Measurements from ENCODE around the gene CLPTM1L.

CLPTM1L gene

DNA sequence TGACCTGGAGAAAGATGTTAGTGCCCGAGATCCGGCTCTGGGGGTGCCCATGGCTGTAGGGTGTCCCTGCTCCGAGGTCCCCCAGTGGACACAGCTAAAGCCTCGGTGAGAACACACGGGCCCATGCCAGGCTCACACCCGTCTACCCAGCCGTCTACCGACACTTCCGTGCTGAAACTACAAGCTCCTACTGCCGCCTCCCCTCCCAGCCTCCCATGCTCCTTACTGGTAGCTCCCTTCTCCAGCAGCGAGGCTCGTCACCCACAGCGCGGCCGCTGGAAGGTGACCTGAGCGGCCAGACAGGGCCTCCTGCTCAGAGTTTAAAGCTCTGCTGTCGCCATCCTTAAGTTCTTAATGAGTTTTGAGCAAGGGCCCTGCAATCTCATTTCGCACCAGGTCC lies 33.2 kb upstream of the CLPTM1L start:
- Histone ChIP-seq H3K9me3 (ENCODE audit: control insufficient read depth, insufficient read depth, low read depth, low read length) (no peaks in the 10 kb centered on the region), H3K4me3 (ENCODE audit: low read depth, low read length) (no peak overlapping the region), H3K36me3 (ENCODE audit: control insufficient read depth in 2 of 2, insufficient read depth in 1 of 2, low read length in 2 of 2) (no peaks in the 10 kb centered on the region), H3K27ac (ENCODE audit: extremely low read depth, low read depth, low read length) (no peak overlapping the region), H3K4me1 (ENCODE audit: control insufficient read depth, insufficient read depth, low read length) (peaks cover 2% of the 10 kb centered on the region; the same call in 1 of the 2 replicates)
- no peak for TF ChIP-seq HOXA7 (CRISPR knock-in tag; IDR thresholded peaks at IDR 0.05; ENCODE audit: borderline replicate concordance)
- TF ChIP-seq GLIS1 (tag by site-specific recombination; IDR thresholded peaks at IDR 0.05) = no peak
- no peak for TF ChIP-seq GLI2 (tag by site-specific recombination; IDR thresholded peaks at IDR 0.05; ENCODE audit: borderline replicate concordance, low read depth)
- TF ChIP-seq, protein P1, sequence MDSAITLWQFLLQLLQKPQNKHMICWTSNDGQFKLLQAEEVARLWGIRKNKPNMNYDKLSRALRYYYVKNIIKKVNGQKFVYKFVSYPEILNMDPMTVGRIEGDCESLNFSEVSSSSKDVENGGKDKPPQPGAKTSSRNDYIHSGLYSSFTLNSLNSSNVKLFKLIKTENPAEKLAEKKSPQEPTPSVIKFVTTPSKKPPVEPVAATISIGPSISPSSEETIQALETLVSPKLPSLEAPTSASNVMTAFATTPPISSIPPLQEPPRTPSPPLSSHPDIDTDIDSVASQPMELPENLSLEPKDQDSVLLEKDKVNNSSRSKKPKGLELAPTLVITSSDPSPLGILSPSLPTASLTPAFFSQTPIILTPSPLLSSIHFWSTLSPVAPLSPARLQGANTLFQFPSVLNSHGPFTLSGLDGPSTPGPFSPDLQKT (IDR thresholded peaks at IDR 0.05; ENCODE audit: borderline replicate concordance, low read depth, low read length) = no peak
- no peak for TF ChIP-seq ZNF558 (tag by site-specific recombination; IDR thresholded peaks at IDR 0.05)
- TF ChIP-seq ZNF324 (tag by site-specific recombination; IDR thresholded peaks at IDR 0.05) = no peak
- no peak for TF ChIP-seq ZNF335 (tag by site-specific recombination; conservative IDR thresholded peaks at IDR 0.05)
- TF ChIP-seq ZFP3 (tag by site-specific recombination; IDR thresholded peaks at IDR 0.05; ENCODE audit: low read depth) = no peak
- no peak for TF ChIP-seq ZNF549 (tag by site-specific recombination; IDR thresholded peaks at IDR 0.05)
- TF ChIP-seq ZNF302 (tag by site-specific recombination; IDR thresholded peaks at IDR 0.05; ENCODE audit: low read depth) = no peak
- TF ChIP-seq, protein P2, sequence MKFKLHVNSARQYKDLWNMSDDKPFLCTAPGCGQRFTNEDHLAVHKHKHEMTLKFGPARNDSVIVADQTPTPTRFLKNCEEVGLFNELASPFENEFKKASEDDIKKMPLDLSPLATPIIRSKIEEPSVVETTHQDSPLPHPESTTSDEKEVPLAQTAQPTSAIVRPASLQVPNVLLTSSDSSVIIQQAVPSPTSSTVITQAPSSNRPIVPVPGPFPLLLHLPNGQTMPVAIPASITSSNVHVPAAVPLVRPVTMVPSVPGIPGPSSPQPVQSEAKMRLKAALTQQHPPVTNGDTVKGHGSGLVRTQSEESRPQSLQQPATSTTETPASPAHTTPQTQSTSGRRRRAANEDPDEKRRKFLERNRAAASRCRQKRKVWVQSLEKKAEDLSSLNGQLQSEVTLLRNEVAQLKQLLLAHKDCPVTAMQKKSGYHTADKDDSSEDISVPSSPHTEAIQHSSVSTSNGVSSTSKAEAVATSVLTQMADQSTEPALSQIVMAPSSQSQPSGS (tag by site-specific recombination; IDR thresholded peaks at IDR 0.05; ENCODE audit: low read depth) = no peak
- no peak for TF ChIP-seq ZNF184 (tag by site-specific recombination; IDR thresholded peaks at IDR 0.05)
- ChIA-PET CTCF (interaction anchor here (1.6 to 3.5 kb wide), 3 partner anchors 14 to 267 kb away, joined by 3 to 22 read pairs (median 6); no protein-coding TSS in a partner anchor), POLR2A (no interaction called here)

DNA sequence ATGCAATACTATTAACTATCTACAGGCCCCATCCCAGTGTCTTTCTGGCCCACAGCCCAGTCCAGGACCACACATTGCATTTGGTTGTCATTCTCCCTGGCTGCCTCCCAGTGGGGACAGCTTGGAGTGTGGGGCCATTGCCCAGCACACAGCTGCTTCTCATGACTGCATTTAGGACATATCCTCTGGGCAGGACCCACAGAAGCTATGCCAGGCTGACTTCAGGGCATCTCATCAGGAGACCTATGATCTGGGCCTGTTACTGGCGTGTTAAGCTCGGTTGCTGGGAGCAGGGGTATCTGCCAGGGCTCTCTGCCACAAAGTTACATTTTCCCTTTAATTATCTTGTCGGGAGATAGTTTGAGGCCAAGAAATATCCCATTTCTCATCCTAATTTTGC lies 32.1 kb upstream of the CLPTM1L start:
- H3K4me3 ChIP-seq (ENCODE audit: low read depth, low read length) = no peak overlapping the region
- H3K36me3 ChIP-seq (ENCODE audit: control insufficient read depth in 2 of 2, insufficient read depth in 1 of 2, low read length in 2 of 2) = no peaks in the 10 kb centered on the region
- no peaks in the 10 kb centered on the region for H3K9me3 ChIP-seq (ENCODE audit: control insufficient read depth, insufficient read depth, low read depth, low read length)
- CTCF ChIA-PET = interaction anchor here (1.2 to 1.7 kb wide), 2 partner anchors 32 to 268 kb away, joined by 3 to 6 read pairs; no protein-coding TSS in a partner anchor
- POLR2A ChIA-PET = no interaction called here
- TF ChIP-seq ZNF184 (tag by site-specific recombination; IDR thresholded peaks at IDR 0.05) (no peak), ZNF677 (tag by site-specific recombination; IDR thresholded peaks at IDR 0.05) (no peak), ZNF610 (tag by site-specific recombination; IDR thresholded peaks at IDR 0.05; ENCODE audit: borderline replicate concordance) (no peak), ZBTB7A (tag by site-specific recombination; IDR thresholded peaks at IDR 0.05; ENCODE audit: low read depth) (no peak), SP2 (tag by site-specific recombination; IDR thresholded peaks at IDR 0.05) (no peak), ZNF658 (tag by site-specific recombination; IDR thresholded peaks at IDR 0.05) (no peak), ZNF701 (tag by site-specific recombination; IDR thresholded peaks at IDR 0.05) (no peak), ZXDB (tag by site-specific recombination; IDR thresholded peaks at IDR 0.05) (no peak), ZNF19 (tag by site-specific recombination; IDR thresholded peaks at IDR 0.05; ENCODE audit: low read depth) (no peak)
- TF ChIP-seq, protein P3, sequence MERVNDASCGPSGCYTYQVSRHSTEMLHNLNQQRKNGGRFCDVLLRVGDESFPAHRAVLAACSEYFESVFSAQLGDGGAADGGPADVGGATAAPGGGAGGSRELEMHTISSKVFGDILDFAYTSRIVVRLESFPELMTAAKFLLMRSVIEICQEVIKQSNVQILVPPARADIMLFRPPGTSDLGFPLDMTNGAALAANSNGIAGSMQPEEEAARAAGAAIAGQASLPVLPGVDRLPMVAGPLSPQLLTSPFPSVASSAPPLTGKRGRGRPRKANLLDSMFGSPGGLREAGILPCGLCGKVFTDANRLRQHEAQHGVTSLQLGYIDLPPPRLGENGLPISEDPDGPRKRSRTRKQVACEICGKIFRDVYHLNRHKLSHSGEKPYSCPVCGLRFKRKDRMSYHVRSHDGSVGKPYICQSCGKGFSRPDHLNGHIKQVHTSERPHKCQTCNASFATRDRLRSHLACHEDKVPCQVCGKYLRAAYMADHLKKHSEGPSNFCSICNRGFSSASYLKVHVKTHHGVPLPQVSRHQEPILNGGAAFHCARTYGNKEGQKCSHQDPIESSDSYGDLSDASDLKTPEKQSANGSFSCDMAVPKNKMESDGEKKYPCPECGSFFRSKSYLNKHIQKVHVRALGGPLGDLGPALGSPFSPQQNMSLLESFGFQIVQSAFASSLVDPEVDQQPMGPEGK (tag by site-specific recombination; IDR thresholded peaks at IDR 0.05) = no peak
- peaks cover 2% of the 10 kb centered on the region; the same call in 1 of the 2 replicates for H3K4me1 ChIP-seq (ENCODE audit: control insufficient read depth, insufficient read depth, low read length)
- no peak overlapping the region for H3K27ac ChIP-seq (ENCODE audit: extremely low read depth, low read depth, low read length)

All from HEK293 (cell line).